HG02571 (cell line): ENCODE results near the gene WRAP53.
"Not testable (repeated sequence)": the region's sequence is repeated elsewhere in the genome, so short reads cannot be mapped to it uniquely, and the experiment has no call there.

Experiments used
- ATAC-seq: cut with Tn5 transposase; IDR thresholded peaks from one replicate; pipeline ENCODE4 v1.9.1; 2021; ENCODE audit warnings: mild to moderate bottlenecking, moderate library complexity; ENCODE audit not compliant: unreplicated experiment

The WRAP53 gene

GRCh38 chr17:7687908-7688807 lies at the start of gene WRAP53:
Gene WRAP53 (plus strand): TSS chr17:7688477. CDS start chr17:7688649, 172 bp downstream.
- peak; percentile 56 for ATAC-seq

- no peak for ATAC-seq
Observed at GRCh38 chr17:7640783-7641182, 47.5 kb upstream of the WRAP53 start.

- ATAC-seq: not testable (repeated sequence)
Observed at GRCh38 chr17:7641635-7642034, 46.6 kb upstream of the WRAP53 start.

- no peak for ATAC-seq
Observed at GRCh38 chr17:7644775-7645174, 43.5 kb upstream of the WRAP53 start.

- no peak for ATAC-seq
Observed at GRCh38 chr17:7646457-7646856, 41.8 kb upstream of the WRAP53 start.

- no peak for ATAC-seq
Observed at GRCh38 chr17:7647018-7647417, 41.3 kb upstream of the WRAP53 start.

GRCh38 chr17:7650509-7651096 lies 37.7 kb upstream of the WRAP53 start, which contains the start of gene ATP1B2:
Gene ATP1B2 (plus strand): TSS chr17:7650926. CDS start chr17:7651519, 593 bp downstream.
- peak; percentile 55 for ATAC-seq

GRCh38 chr17:7651097-7651664 lies 37.1 kb upstream of the WRAP53 start:
- ATAC-seq: no peak

- ATAC-seq: no peak
Observed at GRCh38 chr17:7651665-7652387, 36.5 kb upstream of the WRAP53 start.

GRCh38 chr17:7652388-7653356 lies 35.6 kb upstream of the WRAP53 start:
- ATAC-seq: no peak

GRCh38 chr17:7654832-7655540 lies 33.3 kb upstream of the WRAP53 start:
- no peak for ATAC-seq

- no peak for ATAC-seq
Observed at GRCh38 chr17:7655541-7655840, 32.8 kb upstream of the WRAP53 start.

- ATAC-seq: no peak
Observed at GRCh38 chr17:7656958-7657609, 31.2 kb upstream of the WRAP53 start.

GRCh38 chr17:7667656-7668406 lies 20.4 kb upstream of the WRAP53 start:
- no peak for ATAC-seq

- no peak for ATAC-seq
Observed at GRCh38 chr17:7668482-7668881, 19.8 kb upstream of the WRAP53 start.

- no peak for ATAC-seq
Observed at GRCh38 chr17:7673239-7673638, 15.0 kb upstream of the WRAP53 start.

- ATAC-seq: no peak
Observed at GRCh38 chr17:7674934-7675333, 13.3 kb upstream of the WRAP53 start.

- no peak for ATAC-seq
Observed at GRCh38 chr17:7676533-7676932, 11.7 kb upstream of the WRAP53 start.
